GM21381 (cell line): ENCODE results near the gene SS18L1.
A peak's percentile ranks its signal among the peaks of the same experiment; 100 is the strongest.

Experiments
- ATAC-seq: cut with Tn5 transposase; IDR thresholded peaks from one replicate; pipeline ENCODE4 v1.9.1; 2021; ENCODE audit warnings: mild to moderate bottlenecking, moderate library complexity; ENCODE audit not compliant: unreplicated experiment

Gene SS18L1

GRCh38 chr20:62191781-62192559 is 48.4 kb downstream of the SS18L1 start:
- ATAC-seq: no peak

- ATAC-seq: no peak
These were observed 49.1 kb downstream of the SS18L1 start for GRCh38 chr20:62192635-62193034.

GRCh38 chr20:62193079-62194025 is 49.8 kb downstream of the SS18L1 start:
- ATAC-seq: no peak

- no peak for ATAC-seq
These were observed 51.5 kb downstream of the SS18L1 start for GRCh38 chr20:62195075-62195405.

GRCh38 chr20:62195736-62196135 is 52.2 kb downstream of the SS18L1 start:
- ATAC-seq: no peak

DNA sequence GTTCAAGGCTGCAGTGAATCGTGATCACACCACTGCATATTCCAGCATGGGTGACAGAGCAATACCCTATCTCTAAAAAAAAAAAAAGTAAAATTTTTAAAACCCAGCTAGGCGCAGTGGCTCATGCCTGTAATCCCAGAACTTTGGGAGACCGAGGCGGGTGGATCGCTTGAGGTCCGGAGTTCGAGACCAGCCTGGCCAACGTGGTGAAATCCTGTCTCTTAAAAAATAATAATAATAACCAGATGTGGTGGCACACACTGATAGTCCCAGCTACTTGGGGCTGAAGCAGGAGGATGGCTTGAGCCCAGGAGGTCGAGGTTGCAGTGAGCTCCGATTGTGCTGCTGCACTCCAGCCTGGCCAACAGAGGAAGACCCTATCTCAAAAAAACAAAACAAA is 52.7 kb downstream of the SS18L1 start:
- no peak for ATAC-seq

- ATAC-seq: no peak
These were observed 53.7 kb downstream of the SS18L1 start for GRCh38 chr20:62197311-62197710.

GRCh38 chr20:62197801-62198200 is 54.2 kb downstream of the SS18L1 start:
- ATAC-seq: no peak

DNA sequence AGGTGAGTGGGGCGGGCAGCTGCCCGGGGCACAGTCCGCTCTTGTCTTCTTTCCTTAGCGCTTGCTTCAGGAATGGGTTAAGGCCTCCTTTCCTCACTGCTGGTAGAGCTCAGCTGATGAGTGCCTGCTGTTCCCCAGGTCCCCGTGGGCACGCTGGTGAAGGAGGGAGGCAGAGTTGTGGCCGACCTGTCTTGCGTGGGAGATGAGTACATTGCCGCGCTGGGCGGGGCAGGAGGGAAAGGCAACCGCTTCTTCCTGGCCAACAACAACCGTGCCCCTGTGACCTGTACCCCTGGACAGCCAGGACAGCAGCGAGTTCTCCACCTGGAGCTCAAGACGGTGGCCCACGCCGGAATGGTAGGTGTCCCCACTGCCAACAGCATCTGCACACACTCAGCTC is 54.9 kb downstream of the SS18L1 start:
- no peak for ATAC-seq

DNA sequence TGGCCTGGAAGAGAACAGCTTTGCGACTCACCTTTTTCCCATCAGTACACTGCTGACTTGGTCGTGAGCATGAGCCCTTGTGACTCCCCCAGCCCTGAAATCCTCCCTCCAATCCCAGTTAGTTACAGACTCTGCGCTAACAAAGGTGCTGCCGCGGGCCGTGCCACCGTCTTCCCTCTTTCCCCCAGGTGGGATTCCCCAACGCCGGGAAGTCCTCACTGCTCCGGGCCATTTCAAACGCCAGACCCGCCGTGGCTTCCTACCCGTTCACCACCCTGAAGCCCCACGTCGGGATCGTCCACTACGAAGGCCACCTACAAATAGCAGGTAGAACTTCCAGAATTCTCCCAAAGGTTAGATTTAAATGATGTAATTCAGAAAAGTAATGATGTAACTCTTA is 55.4 kb downstream of the SS18L1 start:
- no peak for ATAC-seq

DNA sequence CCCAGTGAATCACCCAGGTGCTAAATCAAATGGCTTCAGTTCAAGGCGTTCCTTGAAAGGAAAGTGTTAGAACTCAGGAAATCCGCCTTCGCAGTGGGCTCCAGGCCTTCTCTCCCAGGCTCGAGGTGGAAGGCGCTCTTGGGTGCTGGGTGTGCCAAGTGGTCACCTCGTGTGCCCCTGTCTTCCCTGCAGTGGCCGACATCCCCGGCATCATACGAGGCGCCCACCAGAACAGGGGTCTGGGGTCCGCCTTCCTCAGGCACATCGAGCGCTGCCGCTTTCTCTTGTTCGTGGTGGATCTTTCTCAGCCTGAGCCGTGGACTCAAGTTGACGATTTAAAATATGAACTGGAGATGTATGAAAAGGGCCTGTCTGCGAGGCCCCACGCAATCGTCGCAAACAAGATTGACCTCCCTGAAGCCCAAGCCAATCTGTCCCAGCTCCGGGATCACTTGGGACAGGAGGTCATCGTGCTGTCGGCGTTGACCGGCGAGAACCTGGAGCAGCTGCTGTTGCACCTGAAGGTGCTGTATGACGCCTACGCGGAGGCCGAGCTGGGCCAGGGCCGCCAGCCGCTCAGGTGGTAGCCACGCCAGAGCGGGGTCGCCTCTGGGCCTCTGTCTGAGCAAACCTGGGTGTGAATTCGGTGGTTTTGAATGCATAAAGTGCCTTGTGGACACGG is 57.1 kb downstream of the SS18L1 start:
- ATAC-seq: no peak

DNA sequence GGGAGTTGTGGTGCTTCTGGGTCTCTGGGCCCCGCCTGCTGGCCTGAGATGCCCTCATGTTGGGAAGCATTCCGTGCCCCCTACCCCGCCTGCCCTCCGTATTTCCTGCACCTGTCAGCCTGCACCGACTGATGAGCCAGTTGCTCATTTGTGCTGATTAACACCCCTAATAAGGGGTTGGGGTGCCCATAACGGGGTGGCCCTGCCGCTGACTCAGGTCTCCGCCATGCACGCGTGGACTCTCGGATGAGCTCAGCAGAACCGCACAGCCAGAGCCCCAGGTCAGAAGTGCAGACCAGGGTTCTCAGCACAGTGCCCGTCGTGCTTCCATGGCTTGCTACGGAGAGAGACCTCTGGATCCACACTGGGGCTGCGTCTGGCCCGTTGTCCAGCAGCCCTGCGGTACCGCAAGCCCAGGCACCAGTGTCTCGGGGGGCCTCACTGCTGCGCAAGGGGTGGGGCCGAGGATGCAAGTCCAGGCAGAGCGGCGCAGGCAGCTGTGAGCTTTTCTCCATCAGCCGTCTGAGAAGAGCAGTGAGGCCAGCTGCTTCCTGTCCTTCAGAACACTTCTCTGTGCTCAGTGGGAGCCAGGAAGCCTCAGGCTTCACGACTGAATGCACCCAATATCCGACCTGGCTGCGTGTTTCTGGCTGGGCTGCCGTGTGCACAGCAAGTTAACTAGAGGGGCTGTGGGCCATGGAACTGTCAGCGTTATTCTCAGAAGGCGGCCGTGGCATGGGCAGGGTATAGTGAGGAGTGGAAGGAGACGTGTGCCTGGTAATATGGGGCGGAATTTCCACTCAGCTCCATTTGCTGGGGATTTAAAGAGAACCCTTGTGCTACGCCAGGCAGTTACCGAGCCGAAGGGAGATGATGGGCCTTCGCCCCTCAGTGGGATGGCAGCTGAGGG is 57.9 kb downstream of the SS18L1 start:
- peak; percentile 62 for ATAC-seq

DNA sequence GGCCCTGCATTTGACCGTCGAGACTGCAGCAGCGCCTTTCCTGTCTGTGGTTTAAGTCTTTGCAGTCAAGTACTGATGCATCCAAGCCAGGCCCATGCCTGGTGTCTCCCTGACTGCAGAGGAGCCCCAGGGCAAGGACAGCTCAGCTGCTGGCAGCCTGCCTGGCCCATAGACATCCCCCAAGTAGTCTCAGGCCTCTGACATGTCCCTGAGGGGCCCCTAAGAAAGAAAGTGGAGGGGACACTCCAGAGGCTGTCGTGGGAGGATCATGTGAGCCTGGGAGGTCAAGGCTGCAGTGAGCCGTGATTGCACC is 58.5 kb downstream of the SS18L1 start:
- ATAC-seq: no peak

DNA sequence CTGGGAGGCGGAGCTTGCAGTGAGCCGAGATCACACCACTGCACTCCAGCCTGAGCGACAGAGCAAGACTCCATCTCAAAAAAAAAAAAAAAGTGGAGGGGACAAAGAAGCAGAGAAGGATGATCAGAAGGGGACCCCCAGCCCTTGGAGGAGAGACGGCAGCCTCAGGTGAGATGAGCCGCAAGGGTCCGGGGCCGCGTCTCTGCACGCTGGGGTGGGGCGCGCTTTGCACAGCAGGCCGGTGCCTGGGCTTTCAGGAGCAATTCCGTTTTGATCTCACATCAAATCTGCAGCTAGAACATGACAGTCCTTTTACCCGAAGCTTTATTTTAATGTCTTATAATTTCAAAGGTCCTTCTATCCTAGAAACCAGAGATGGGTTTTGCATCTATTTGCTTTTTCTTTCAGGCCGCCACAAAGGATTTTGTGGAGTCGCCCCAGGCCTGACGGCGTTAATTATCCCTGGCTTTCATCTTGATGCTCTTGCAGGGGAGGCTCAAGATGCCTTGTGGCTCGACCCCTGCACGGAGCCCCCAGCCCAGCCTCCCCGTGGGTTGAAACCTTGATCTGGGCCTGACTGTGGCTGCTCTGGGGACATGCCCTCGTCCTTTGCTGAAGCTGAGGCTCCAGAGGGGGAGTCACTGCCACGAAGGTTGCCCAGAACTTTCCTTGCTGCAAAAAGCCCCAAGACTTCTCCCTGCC is 59.3 kb downstream of the SS18L1 start:
- ATAC-seq: no peak

DNA sequence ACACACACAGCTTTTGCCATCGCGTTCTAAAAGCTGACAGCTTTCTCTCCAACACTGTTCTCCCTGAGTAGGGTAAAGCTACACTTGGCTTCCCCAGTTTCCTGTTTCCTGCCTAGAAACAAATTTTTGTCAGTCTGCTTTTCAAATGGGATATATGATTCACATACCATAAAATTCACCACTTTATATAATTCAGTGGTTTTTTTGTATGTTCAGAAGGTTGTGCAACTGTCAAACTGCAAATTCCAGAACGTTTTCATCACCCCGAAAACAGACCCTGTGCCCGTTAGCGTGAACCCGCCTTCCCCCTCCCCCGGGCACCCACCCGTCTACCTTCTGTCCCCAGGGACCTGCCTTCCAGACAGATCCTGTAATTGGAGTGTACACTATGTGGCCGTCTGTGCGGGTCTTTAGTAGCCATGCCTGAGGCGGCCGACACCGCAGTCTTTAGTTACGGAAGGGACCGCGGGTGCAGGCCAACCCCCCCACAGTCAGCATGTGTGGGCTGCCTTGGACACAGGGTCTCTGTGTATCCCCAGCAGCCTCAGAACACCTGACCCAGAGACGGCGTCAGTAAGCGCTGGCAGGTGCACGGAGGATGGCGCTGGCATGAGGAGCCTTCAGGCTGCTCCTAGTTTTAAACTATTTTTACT is 59.9 kb downstream of the SS18L1 start:
- ATAC-seq: no peak

- ATAC-seq: no peak
These were observed 62.2 kb downstream of the SS18L1 start for GRCh38 chr20:62205618-62206387.

DNA sequence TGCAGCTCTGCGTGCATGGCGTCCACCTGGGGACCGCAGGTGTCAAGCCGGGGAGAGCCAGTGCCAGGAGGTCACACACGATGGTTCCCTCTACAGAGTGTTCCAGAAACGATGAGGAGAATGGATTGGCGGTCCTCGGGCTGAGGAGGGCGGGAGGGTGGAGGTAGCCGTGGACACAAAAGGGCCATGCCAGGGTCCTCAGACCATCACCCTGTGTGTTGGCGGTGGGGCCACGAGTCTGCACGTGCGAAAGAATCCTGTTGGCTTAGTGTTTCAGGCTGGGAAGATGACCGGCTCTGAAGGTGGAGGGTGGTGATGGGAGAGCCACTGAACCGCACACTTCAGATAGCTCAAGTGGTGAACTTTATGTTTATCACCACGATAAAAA is 62.8 kb downstream of the SS18L1 start:
- no peak for ATAC-seq

- no peak for ATAC-seq
These were observed 64.7 kb downstream of the SS18L1 start for GRCh38 chr20:62208061-62208794.
